GM23248 (cell line): ENCODE results near the gene ZNF304. TPM values are rescaled to one million over a fixed set of nuclear protein-coding genes. Genes with fewer than 3 reads are reported as not detected.

Experiments
- DNase-seq: peaks from one replicate; pipeline ENCODE4 v3.0.0-alpha.2; 2015
- H2AFZ ChIP-seq: fragments of 200-600 bp; sonication (generic); 2 replicates; pipeline ENCODE4 v1.6.1; 2016; ENCODE audit warnings: antibody characterized with exemption
- H3F3A ChIP-seq: fragments of 200-600 bp; sonication (generic); 2 replicates; pipeline ENCODE4 v1.6.1; 2016; ENCODE audit warnings: mild to moderate bottlenecking, antibody characterized with exemption, mixed run types; ENCODE audit not compliant: insufficient read depth
- H3K27ac ChIP-seq: fragments of 200-600 bp; sonication (generic); 2 replicates; pipeline ENCODE4 v1.5.1; 2016; ENCODE audit warnings: mild to moderate bottlenecking
- H3K27me3 ChIP-seq: fragments of 200-600 bp; sonication (generic); replicated peaks from 2 replicates; pipeline ENCODE4 v1.6.1; 2016; ENCODE audit warnings: mild to moderate bottlenecking; ENCODE audit not compliant: insufficient read depth
- H3K36me3 ChIP-seq: fragments of 200-600 bp; sonication (generic); 2 replicates; pipeline ENCODE4 v1.6.1; 2016; ENCODE audit warnings: low read depth, mild to moderate bottlenecking
- H3K4me1 ChIP-seq: fragments of 200-600 bp; sonication (generic); 2 replicates; pipeline ENCODE4 v1.6.1; 2016; ENCODE audit warnings: mild to moderate bottlenecking; ENCODE audit not compliant: insufficient read depth
- H3K4me2 ChIP-seq: fragments of 200-600 bp; sonication (generic); one replicate; pipeline ENCODE4 v1.6.1; 2016; ENCODE audit warnings: mild to moderate bottlenecking; ENCODE audit not compliant: unreplicated experiment
- H3K4me3 ChIP-seq: fragments of 200-600 bp; sonication (generic); 2 replicates; pipeline ENCODE4 v1.5.1; 2016; ENCODE audit warnings: mild to moderate bottlenecking
- H3K79me2 ChIP-seq: fragments of 200-600 bp; sonication (generic); 2 replicates; pipeline ENCODE4 v1.6.1; 2016; ENCODE audit warnings: mild to moderate bottlenecking; ENCODE audit not compliant: insufficient read depth
- H3K9ac ChIP-seq: fragments of 200-600 bp; sonication (generic); 2 replicates; pipeline ENCODE4 v1.6.1; 2016; ENCODE audit warnings: mild to moderate bottlenecking
- H3K9me2 ChIP-seq: fragments of 200-600 bp; sonication (generic); 2 replicates; pipeline ENCODE4 v1.6.1; 2016; ENCODE audit warnings: mixed run types, mild to moderate bottlenecking, moderate library complexity; ENCODE audit not compliant: insufficient read depth
- H3K9me3 ChIP-seq: fragments of 200-600 bp; sonication (generic); one replicate; pipeline ENCODE4 v1.6.1; 2017; ENCODE audit warnings: low read depth
- H4K20me1 ChIP-seq: fragments of 200-600 bp; sonication (generic); 2 replicates; pipeline ENCODE4 v1.6.0; 2016; ENCODE audit not compliant: insufficient read depth
- EZH2 ChIP-seq: fragments of 200-600 bp; sonication (generic); IDR thresholded peaks from 2 replicates; pipeline ENCODE4 v1.6.1; 2018; ENCODE audit warnings: antibody characterized with exemption, mild to moderate bottlenecking; ENCODE audit not compliant: insufficient read depth, poor library complexity, severe bottlenecking
- EZH2phosphoT487 ChIP-seq: fragments of 200-600 bp; sonication (generic); IDR thresholded peaks from 2 replicates; pipeline ENCODE4 v1.6.1; 2018; ENCODE audit warnings: antibody characterized with exemption, moderate library complexity, mild to moderate bottlenecking, low read depth; ENCODE audit not compliant: insufficient read depth
- WGBS, 2 experiments: methylation state at CpG; one replicate each; pipeline ENCODE4 v1.1.6; 2015 to 2017; ENCODE audit warnings: low lambda C conversion rate in 2 of 2, low coverage in 1 of 2; ENCODE audit errors: missing lambda C conversion rate in 2 of 2; 5-methylcytosine and 5-hydroxymethylcytosine counted together
- in situ Hi-C: fragments of 300-500 bp; cut with MboI; formaldehyde crosslinking; loops from 2 replicates; pipeline ENCODE4 v1.15.0; 2020
- polyA plus RNA-seq: library from polyadenylated mRNA; unstranded; fragments of >200 nt; fragmentation: Nextera tagmentation; extraction: Ambion mirVana; gene quantifications from 2 replicates; pipeline ENCODE4 v1.2.1, GENCODE V29; 2016
- total RNA-seq: library from RNA; depleted of rRNA; stranded (reverse); fragments of >200 nt; shearing (Covaris generic); gene quantifications from 2 replicates; pipeline ENCODE4 v1.2.3, GENCODE V29; 2014

Gene ZNF304
- total and polyA plus RNA-seq, 2 experiments from 2014 or later: 4.2 to 7.8 TPM

- DNase-seq: no peak
- 62 to 65% methylated on average over 7 of the region's 7 CpGs for WGBS, 2 experiments
- TF ChIP-seq EZH2: no peak
- TF ChIP-seq EZH2phosphoT487: no peak
- Histone ChIP-seq H3K9ac (no peak overlapping the region), H2AFZ (no peak overlapping the region), H3K4me3 (no peak overlapping the region), H3F3A (0 out of 2 replicates have a peak, but pooled peaks cover 8% of the 10 kb centered on the region), H3K4me1 (no peaks in the 10 kb centered on the region), H3K9me2 (no peaks in the 10 kb centered on the region), H4K20me1 (no peaks in the 10 kb centered on the region), H3K27ac (no peak overlapping the region), H3K36me3 (peaks cover 6% of the 10 kb centered on the region), H3K9me3 (no peaks in the 10 kb centered on the region), H3K27me3 (no peaks in the 10 kb centered on the region), H3K79me2 (no peaks in the 10 kb centered on the region), H3K4me2 (no peak overlapping the region)
- in situ Hi-C loops: no loop called here
These were observed 31.9 kb downstream of the ZNF304 start for GRCh38 chr19:57382806-57383488.

- Histone ChIP-seq H3K27me3 (no peaks in the 10 kb centered on the region), H3K4me2 (peak overlapping the region; percentile 71), H3K4me1 (peaks cover 16% of the 10 kb centered on the region), H3K4me3 (peak overlapping the region; percentile 91), H3K27ac (peak overlapping the region; percentile 91), H3K9me2 (no peaks in the 10 kb centered on the region), H4K20me1 (no peaks in the 10 kb centered on the region), H3K9ac (peak overlapping the region; percentile 97), H3K79me2 (peaks cover 51% of the 10 kb centered on the region), H2AFZ (peak overlapping the region; percentile 100), H3F3A (no peaks in the 10 kb centered on the region), H3K36me3 (no peaks in the 10 kb centered on the region), H3K9me3 (no peaks in the 10 kb centered on the region)
- TF ChIP-seq EZH2 (no peak), EZH2phosphoT487 (no peak)
- no peak for DNase-seq
- WGBS, 2 experiments: 48 to 52% methylated on average over 11 of the region's 11 CpGs
- in situ Hi-C loops: no loop called here
These were observed 38.2 kb downstream of the ZNF304 start for GRCh38 chr19:57389194-57389729.

GRCh38 chr19:57389730-57390598 lies 38.9 kb downstream of the ZNF304 start, which contains the start of gene ZNF548:
ZNF548 (plus strand) TSS chr19:57389854; CDS start chr19:57390100, 246 bp downstream.
- in situ Hi-C loops: no loop called here
- H4K20me1 ChIP-seq: no peaks in the 10 kb centered on the region

GRCh38 chr19:57395710-57396109 lies 44.6 kb downstream of the ZNF304 start:
- WGBS, 2 experiments: 75 to 83% methylated on average over 5 of the region's 5 CpGs
- H4K20me1 ChIP-seq: no peaks in the 10 kb centered on the region
- H3K4me3 ChIP-seq: no peak overlapping the region
- no peak for TF ChIP-seq EZH2
- no peak for TF ChIP-seq EZH2phosphoT487
- H3K27ac ChIP-seq: no peak overlapping the region
- H3K27me3 ChIP-seq: no peaks in the 10 kb centered on the region
- H3F3A ChIP-seq: no peaks in the 10 kb centered on the region
- peaks cover 9% of the 10 kb centered on the region; the same call in 1 of the 2 replicates for H3K36me3 ChIP-seq
- peaks cover 83% of the 10 kb centered on the region for H3K79me2 ChIP-seq
- H3K9me3 ChIP-seq: no peaks in the 10 kb centered on the region
- DNase-seq: no peak
- in situ Hi-C loops: no loop called here
- no peak overlapping the region for H3K4me2 ChIP-seq
- H3K4me1 ChIP-seq: peaks cover 8% of the 10 kb centered on the region
- no peak overlapping the region for H2AFZ ChIP-seq
- H3K9me2 ChIP-seq: no peaks in the 10 kb centered on the region
- H3K9ac ChIP-seq: no peak overlapping the region

More at GRCh38 chr19:57389730-57390598, 38.9 kb downstream of the ZNF304 start, which contains the start of gene ZNF548:
- peaks cover 58% of the 10 kb centered on the region for H3K79me2 ChIP-seq
- H3K36me3 ChIP-seq: no peaks in the 10 kb centered on the region
- H3K9me3 ChIP-seq: no peaks in the 10 kb centered on the region
- peak; percentile 99 for DNase-seq
- H3K4me2 ChIP-seq: peak within 1 kb of the TSS; percentile 97
- no peak for TF ChIP-seq EZH2phosphoT487
- TF ChIP-seq EZH2: no peak
- no peaks in the 10 kb centered on the region for H3K9me2 ChIP-seq
- WGBS, 2 experiments: 1 to 2% methylated on average over 46 to 50 of the region's 50 CpGs
- H3K4me3 ChIP-seq: peak within 1 kb of the TSS; percentile 91
- peak within 1 kb of the TSS; percentile 91 for H3K27ac ChIP-seq
- no peaks in the 10 kb centered on the region for H3K27me3 ChIP-seq
- peak within 1 kb of the TSS; percentile 97 for H3K9ac ChIP-seq
- H3K4me1 ChIP-seq: peaks cover 16% of the 10 kb centered on the region
- no peaks in the 10 kb centered on the region for H3F3A ChIP-seq
- peak within 1 kb of the TSS; percentile 100 for H2AFZ ChIP-seq
